ENCODE results near the gene ACAP1.

The ACAP1 gene

DNA sequence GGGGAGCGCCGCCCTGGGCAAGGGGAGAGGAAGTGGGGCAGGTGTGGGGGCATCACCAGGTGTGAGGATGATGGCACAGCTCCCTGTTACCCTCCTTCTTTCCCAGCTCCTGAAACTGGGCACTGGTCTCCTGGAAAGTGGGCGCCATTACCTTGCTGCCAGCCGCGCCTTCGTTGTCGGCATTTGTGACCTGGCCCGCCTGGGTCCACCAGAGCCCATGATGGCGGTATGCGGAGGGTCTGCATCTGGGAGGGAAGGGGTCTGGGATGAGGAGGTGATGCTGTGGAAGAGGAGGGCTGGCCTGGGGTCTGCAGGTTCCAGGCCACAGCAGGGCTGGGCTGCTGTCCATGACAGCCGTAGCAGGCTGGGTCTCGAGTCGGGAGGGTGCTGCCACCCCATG lies 5.5 kb downstream of the ACAP1 start:
- no peak overlapping the region for H3K4me3 ChIP-seq (ENCODE audit: low read length)
- TF ChIP-seq, protein P1, sequence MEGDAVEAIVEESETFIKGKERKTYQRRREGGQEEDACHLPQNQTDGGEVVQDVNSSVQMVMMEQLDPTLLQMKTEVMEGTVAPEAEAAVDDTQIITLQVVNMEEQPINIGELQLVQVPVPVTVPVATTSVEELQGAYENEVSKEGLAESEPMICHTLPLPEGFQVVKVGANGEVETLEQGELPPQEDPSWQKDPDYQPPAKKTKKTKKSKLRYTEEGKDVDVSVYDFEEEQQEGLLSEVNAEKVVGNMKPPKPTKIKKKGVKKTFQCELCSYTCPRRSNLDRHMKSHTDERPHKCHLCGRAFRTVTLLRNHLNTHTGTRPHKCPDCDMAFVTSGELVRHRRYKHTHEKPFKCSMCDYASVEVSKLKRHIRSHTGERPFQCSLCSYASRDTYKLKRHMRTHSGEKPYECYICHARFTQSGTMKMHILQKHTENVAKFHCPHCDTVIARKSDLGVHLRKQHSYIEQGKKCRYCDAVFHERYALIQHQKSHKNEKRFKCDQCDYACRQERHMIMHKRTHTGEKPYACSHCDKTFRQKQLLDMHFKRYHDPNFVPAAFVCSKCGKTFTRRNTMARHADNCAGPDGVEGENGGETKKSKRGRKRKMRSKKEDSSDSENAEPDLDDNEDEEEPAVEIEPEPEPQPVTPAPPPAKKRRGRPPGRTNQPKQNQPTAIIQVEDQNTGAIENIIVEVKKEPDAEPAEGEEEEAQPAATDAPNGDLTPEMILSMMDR (conservative IDR thresholded peaks at IDR 0.05; ENCODE audit: low read depth, low read length) = no peak
- no peak for DNase-seq (ENCODE audit: low read depth)

DNA sequence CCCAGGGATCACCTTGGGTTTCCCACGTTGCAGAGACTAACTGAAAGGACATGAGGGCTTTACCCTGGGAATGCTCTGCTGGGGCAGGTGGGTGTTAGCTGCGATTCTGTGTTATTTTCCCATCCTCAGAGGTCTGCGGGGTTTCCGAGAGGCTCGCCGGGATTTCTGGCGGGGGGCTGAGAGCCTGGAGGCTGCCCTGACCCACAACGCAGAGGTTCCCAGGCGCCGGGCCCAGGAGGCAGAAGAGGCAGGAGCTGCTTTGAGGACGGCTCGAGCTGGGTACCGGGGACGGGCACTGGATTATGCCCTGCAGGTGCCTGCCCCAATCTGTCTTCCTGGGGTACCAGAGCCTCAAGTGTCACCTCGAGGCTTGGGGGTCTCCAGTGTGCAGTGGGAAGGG lies 6.9 kb downstream of the ACAP1 start:
- TF ChIP-seq, protein P1 (conservative IDR thresholded peaks at IDR 0.05; ENCODE audit: low read depth, low read length) = no peak
- no peak for DNase-seq (ENCODE audit: low read depth)
- no peak overlapping the region for H3K4me3 ChIP-seq (ENCODE audit: low read length)

DNA sequence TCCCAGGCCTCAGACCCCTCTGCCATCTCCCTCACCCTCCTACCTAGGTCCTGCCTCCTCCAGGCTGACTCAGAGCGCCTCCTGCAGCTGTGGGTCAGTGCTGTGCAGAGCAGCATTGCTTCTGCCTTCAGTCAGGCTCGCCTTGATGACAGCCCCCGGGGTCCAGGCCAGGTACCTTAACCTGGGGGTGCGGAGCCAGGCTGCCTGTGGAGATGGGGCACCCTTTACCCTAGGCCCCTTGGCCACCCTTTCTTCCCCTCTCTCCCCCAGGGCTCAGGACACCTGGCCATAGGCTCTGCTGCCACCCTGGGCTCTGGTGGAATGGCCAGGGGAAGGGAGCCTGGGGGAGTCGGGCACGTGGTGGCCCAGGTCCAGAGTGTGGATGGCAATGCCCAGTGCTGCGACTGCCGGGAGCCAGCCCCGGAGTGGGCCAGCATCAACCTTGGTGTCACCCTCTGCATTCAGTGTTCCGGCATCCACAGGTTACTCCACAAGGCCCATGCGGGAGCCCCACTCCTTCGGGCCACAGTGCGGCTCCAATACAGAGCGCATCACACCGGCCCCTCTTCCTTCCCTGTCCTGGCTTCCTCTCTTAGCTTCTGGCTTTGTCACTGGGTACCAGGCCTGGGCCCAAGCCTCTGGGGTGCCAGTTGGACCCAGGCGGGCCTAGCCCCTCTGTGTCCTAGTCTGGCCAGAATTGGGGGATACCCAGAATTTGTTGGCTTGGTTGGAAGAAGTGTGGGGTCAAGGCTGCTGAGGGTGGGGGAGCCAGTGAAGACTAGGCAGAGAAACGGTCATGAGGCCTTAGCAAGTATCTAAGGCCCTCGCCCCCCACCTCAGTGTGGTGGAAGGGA lies 10.7 kb downstream of the ACAP1 start:
- H3K4me3 ChIP-seq (ENCODE audit: low read length) = no peak overlapping the region
- TF ChIP-seq, protein P1 (conservative IDR thresholded peaks at IDR 0.05; ENCODE audit: low read depth, low read length) = no peak
- no peak for DNase-seq (ENCODE audit: low read depth)

DNA sequence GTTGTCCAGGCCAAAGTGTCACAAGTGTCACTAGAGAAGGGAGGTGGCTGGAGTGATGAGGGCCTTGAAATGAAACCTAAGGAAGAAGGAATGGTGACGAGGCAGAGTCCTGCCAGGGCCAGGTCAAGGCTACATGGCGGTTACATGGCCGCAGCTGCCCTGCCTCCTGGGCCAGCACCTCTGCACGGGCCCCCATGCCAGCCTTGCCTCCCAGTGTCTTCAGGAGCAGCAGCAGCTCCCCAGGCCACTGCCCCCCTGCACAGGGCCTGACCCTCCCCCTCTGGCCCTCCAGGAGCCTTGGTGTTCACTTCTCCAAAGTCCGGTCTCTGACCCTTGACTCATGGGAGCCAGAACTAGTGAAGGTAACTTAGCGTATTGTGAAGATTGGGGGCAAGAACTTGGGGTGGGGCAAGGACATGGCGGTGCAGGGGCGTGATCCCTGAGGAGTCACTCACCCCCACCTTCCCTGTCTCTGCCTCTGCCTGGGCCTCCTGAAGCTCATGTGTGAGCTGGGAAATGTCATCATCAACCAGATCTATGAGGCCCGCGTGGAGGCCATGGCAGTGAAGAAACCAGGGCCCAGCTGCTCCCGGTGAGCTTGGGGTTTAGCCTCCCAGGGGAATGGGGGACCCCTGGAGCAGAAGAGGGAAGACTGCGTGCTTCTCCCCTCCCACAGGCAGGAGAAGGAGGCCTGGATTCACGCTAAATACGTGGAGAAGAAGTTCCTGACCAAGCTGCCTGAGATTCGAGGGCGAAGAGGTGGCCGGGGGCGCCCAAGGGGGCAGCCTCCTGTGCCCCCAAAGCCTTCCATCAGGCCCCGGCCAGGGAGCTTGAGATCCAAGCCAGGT lies 11.5 kb downstream of the ACAP1 start:
- no peak overlapping the region for H3K4me3 ChIP-seq (ENCODE audit: low read length)
- TF ChIP-seq, protein P1 (conservative IDR thresholded peaks at IDR 0.05; ENCODE audit: low read depth, low read length) = no peak
- no peak for DNase-seq (ENCODE audit: low read depth)

DNA sequence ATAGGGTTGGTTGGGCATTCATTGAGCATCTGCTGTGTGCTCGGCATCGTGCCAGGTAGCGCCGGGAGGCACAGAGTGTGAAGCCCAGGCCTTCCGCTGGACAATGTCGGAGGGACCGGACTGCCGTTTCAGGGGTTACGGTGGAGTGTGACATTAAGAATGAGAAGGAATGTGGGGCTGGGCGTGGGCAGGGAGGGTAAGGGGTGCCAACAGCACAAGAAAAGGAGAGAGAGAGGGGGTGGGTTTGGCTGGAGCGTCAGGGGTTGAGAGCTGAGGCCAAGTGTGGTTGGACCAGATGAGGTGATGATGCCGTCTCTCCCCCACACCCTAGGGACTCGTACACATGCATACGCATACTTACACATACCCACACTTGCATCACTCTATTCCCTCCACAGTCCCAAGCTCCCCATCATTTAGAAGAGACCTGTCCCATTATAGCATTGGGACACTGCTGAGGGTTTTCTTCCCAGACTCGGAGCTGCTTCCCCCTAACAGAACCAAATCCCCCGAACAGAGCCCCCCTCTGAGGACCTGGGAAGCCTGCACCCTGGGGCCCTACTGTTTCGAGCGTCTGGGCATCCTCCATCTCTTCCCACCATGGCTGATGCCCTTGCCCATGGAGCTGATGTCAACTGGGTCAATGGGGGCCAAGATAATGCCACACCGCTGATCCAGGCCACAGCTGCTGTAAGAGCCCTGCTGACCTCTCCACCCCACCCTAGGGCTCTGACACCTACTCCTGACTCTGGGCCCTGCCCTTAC lies 12.3 kb downstream of the ACAP1 start:
- DNase-seq (ENCODE audit: low read depth) = no peak
- TF ChIP-seq, protein P1 (conservative IDR thresholded peaks at IDR 0.05; ENCODE audit: low read depth, low read length) = no peak
- H3K4me3 ChIP-seq (ENCODE audit: low read length) = no peak overlapping the region

DNA sequence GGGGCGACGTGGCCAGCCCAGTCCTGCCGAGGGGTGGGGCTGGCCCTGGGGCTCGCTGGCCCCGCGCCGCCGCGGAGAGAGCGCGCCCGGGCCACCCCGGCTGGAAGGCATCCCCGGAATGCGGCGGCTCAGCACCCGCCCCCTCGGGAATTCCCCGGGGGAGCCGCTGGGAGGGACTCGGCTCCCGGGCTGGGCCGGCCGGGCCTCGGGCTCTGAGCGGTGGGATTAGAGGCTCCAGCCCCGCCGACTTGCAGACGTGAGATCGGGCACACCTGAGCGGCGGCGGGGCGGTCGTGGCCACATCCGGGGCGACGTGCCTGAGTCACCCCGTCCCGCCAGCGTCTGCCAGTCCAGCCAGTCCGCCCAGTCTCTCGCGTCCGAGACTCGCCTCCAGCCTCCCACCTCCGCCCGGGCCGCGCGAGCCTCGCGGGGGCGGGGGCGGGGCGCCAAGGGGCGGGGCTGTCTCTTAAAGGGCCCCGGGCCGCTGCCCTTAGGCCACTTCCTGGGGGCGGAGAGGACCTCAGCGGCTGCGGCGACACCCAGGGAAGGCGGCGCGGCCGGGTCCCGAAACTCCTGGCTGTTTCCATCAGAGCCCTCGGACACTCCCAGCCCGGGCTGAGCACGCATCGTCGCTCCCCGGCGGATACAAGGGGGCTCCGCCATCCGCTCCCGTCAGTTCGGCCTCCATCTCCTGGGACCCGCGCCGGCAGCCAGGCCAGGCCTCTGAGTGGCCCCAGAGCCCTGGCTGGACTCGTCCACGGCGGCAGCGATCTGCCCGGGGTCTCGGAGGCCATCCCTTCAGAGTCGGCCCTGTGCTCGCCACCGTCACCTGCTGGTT lies 15.6 kb downstream of the ACAP1 start, which contains the start of gene KCTD11:
TSS of gene KCTD11 (plus strand) at position 498 of the 838 bp plus-strand sequence.
- TF ChIP-seq, protein P1 (conservative IDR thresholded peaks at IDR 0.05; ENCODE audit: low read depth, low read length) = no peak
- H3K4me3 ChIP-seq (ENCODE audit: low read length) = peak within 1 kb of the TSS; percentile 74
- peak; percentile 68 for DNase-seq (ENCODE audit: low read depth)
